Esophagus (tissue), 2 donors: ENCODE data around the gene ZNF844. TPM values are rescaled to one million over a fixed set of nuclear protein-coding genes. Genes with fewer than 3 reads are reported as not detected.

Experiments
- H3K27ac ChIP-seq, 2 donors: one replicate each; pipeline ENCODE4 v1.5.1; 2013; ENCODE audit warnings: low read depth in 2 of 2, mild to moderate bottlenecking in 2 of 2, inconsistent platforms in 1 of 2, low read length in 1 of 2, moderate library complexity in 1 of 2
- H3K27me3 ChIP-seq, 2 donors: one replicate each; pipeline ENCODE4 v1.6.1; 2013; ENCODE audit warnings: low read length in 2 of 2, control low read depth in 1 of 2, mild to moderate bottlenecking in 1 of 2; ENCODE audit not compliant: insufficient read depth in 2 of 2, control insufficient read depth in 1 of 2
- H3K36me3 ChIP-seq, 2 donors: one replicate each; pipeline ENCODE4 v1.6.1; 2013; ENCODE audit warnings: low read length in 1 of 2; ENCODE audit not compliant: control insufficient read depth in 2 of 2, insufficient read depth in 2 of 2
- H3K4me1 ChIP-seq, 2 donors: one replicate each; pipeline ENCODE4 v1.6.1; 2013; ENCODE audit warnings: low read length in 1 of 2; ENCODE audit not compliant: control insufficient read depth in 2 of 2, insufficient read depth in 2 of 2
- H3K4me3 ChIP-seq, 2 donors: one replicate each; pipeline ENCODE4 v1.5.1; 2013; ENCODE audit warnings: low read length in 2 of 2, mild to moderate bottlenecking in 2 of 2, low read depth in 1 of 2, moderate library complexity in 1 of 2
- H3K9me3 ChIP-seq, 2 donors: one replicate each; pipeline ENCODE4 v1.6.1; 2013; ENCODE audit warnings: mild to moderate bottlenecking in 2 of 2, low read depth in 1 of 2, low read length in 1 of 2, moderate library complexity in 1 of 2; ENCODE audit not compliant: control insufficient read depth in 2 of 2, insufficient read depth in 1 of 2
- WGBS, 2 donors: extraction: QIAGEN DNeasy Blood & Tissue Kit; methylation state at CpG; one replicate each; pipeline ENCODE4 v1.1.7; 2013; 5-methylcytosine and 5-hydroxymethylcytosine counted together
- polyA plus RNA-seq, 2 donors: library from polyadenylated mRNA; stranded (reverse); fragments of 200-250 nt; gene quantifications; one replicate each; pipeline ENCODE4 v1.2.3, GENCODE V29; 2013
- donor health status: healthy with polysubstance abuse.
- donor health status: Bipolar disorder and iron deficiency.

Gene ZNF844
- polyA plus RNA-seq, 2 donors, result 2.0 to 3.2 TPM

- H3K27ac ChIP-seq, result no peak overlapping the region
- H3K9me3 ChIP-seq, result peaks cover 6 to 8% of the 10 kb centered on the region in 2 donors
- WGBS, 2 donors, result 85 to 88% methylated on average over 8 of the region's 8 CpGs
Observed at GRCh38 chr19:12112701-12113100, 48.2 kb downstream of the ZNF844 start.

GRCh38 chr19:12113121-12113520 is 48.6 kb downstream of the ZNF844 start:
- Histone ChIP-seq H3K36me3 (peaks cover 0 to 2% of the 10 kb centered on the region in 2 donors), H3K4me3 (no peak overlapping the region), H3K4me1 (no peaks in the 10 kb centered on the region), H3K9me3 (peaks cover 7 to 8% of the 10 kb centered on the region in 2 donors), H3K27ac (no peak overlapping the region), H3K27me3 (no peaks in the 10 kb centered on the region)
- WGBS, 2 donors, result 94 to 95% methylated on average over 5 of the region's 5 CpGs

More at GRCh38 chr19:12112701-12113100, 48.2 kb downstream of the ZNF844 start:
- Histone ChIP-seq H3K27me3 (no peaks in the 10 kb centered on the region), H3K36me3 (peaks cover 0 to 2% of the 10 kb centered on the region in 2 donors), H3K4me3 (no peak overlapping the region), H3K4me1 (no peaks in the 10 kb centered on the region)

GRCh38 chr19:12117201-12117970 is 52.9 kb downstream of the ZNF844 start:
- WGBS, 2 donors, result 72 to 77% methylated on average over 33 of the region's 33 CpGs
- no peak overlapping the region for H3K27ac ChIP-seq

DNA sequence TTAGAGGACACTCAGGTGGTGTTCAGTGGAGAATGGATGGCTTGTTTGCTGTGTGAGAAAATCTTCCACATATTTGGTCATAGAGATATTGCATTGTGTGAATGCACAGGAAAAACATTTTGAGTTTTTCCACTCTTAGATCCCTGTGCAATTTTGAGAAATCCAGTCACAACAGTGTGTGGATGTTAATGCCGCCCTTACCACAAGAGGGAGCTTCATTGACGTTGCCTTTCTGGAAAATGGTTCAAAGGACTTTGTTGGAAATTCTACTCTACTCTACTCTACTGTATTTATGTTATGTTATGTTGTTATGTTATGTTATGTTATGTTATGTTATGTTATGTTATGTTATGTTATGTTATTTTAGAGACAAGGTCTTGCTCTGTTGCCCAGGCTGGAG is 62.2 kb downstream of the ZNF844 start:
- Histone ChIP-seq H3K4me3 (no peak overlapping the region), H3K27me3 (no peaks in the 10 kb centered on the region), H3K27ac (no peak overlapping the region), H3K36me3 (no peaks in the 10 kb centered on the region), H3K9me3 (peaks cover 0 to 5% of the 10 kb centered on the region in 2 donors), H3K4me1 (no peaks in the 10 kb centered on the region)
- 26 to 27% methylated on average over 2 of the region's 2 CpGs for WGBS, 2 donors

More at GRCh38 chr19:12117201-12117970, 52.9 kb downstream of the ZNF844 start:
- Histone ChIP-seq H3K9me3 (peaks cover 7 to 8% of the 10 kb centered on the region in 2 donors), H3K4me1 (no peaks in the 10 kb centered on the region), H3K4me3 (no peak overlapping the region), H3K36me3 (peaks cover 0 to 2% of the 10 kb centered on the region in 2 donors), H3K27me3 (no peaks in the 10 kb centered on the region)

Other genes starting within 250 kb of the ZNF844 start
- gene ZNF439, start 216.0 kb upstream of the ZNF844 start, polyA plus RNA-seq, result 1 to 10 TPM; 1.4 to 7.2 TPM
- gene ZNF69, start 176.9 kb upstream of the ZNF844 start, polyA plus RNA-seq, result 1 to 10 TPM in 1 of 2 donors, under 1 TPM in 1; 0.36 to 1.2 TPM
- 10 to 100 TPM in 1 of 2 donors, 1 to 10 TPM in 1; 6.4 to 16.9 TPM for gene ZNF700, start 139.6 kb upstream of the ZNF844 start, polyA plus RNA-seq
- 1 to 10 TPM; 1.1 to 2.7 TPM for gene ZNF763, start 99.7 kb upstream of the ZNF844 start, polyA plus RNA-seq
- gene ZNF433, start 29.1 kb upstream of the ZNF844 start, polyA plus RNA-seq, result 1 to 10 TPM; 5.0 to 7.3 TPM
- gene ZNF878, start 11.8 kb upstream of the ZNF844 start, polyA plus RNA-seq, result under 1 TPM; 0.18 to 0.24 TPM
- 1 to 10 TPM; 1.8 to 3.6 TPM for gene ZNF20, start 75.6 kb downstream of the ZNF844 start, polyA plus RNA-seq
- under 1 TPM; 0.47 to 0.75 TPM for gene ZNF625, start 92.0 kb downstream of the ZNF844 start, polyA plus RNA-seq
- 1 to 10 TPM; 1.7 to 1.8 TPM for gene ZNF136, start 98.4 kb downstream of the ZNF844 start, polyA plus RNA-seq
- gene ZNF44, start 230.2 kb downstream of the ZNF844 start, polyA plus RNA-seq, result 1 to 10 TPM; 5.7 TPM